Stimulated activated CD4-positive, alpha-beta T cell treated with anti-CD3 and anti-CD28 coated beads, Interleukin-15, amount 100 ng/mL, for 1 hour (primary cell): ENCODE measurements around the gene REV3L.
"Not testable (repeated sequence)": the region's sequence is repeated elsewhere in the genome, so short reads cannot be mapped to it uniquely, and the experiment has no call there.

Source experiments
- DNase-seq, 2 donors: peaks; one replicate each; pipeline ENCODE4 v3.0.0-alpha.2; 2020; ENCODE audit warnings: low read depth in 1 of 2, low spot score in 1 of 2

The REV3L gene

GRCh38 chr6:111306104-111306888 lies 176.7 kb downstream of the REV3L start:
- DNase-seq: no peak

GRCh38 chr6:111301946-111302345 lies 181.1 kb downstream of the REV3L start:
- no peak for DNase-seq

GRCh38 chr6:111300938-111301800 lies 181.8 kb downstream of the REV3L start:
- not testable (repeated sequence) for DNase-seq

- no peak for DNase-seq
Observed at GRCh38 chr6:111297776-111298175, 185.2 kb downstream of the REV3L start.

- no peak for DNase-seq
Observed at GRCh38 chr6:111294374-111294967, 188.5 kb downstream of the REV3L start.

GRCh38 chr6:111291336-111292259 lies 191.4 kb downstream of the REV3L start:
- no peak for DNase-seq

GRCh38 chr6:111290689-111291335 lies 192.2 kb downstream of the REV3L start:
- DNase-seq: not testable (repeated sequence)

- DNase-seq: not testable (repeated sequence)
Observed at GRCh38 chr6:111284356-111284755, 198.7 kb downstream of the REV3L start.

- no peak for DNase-seq
Observed at GRCh38 chr6:111283707-111284106, 199.3 kb downstream of the REV3L start.

- DNase-seq: no peak
Observed at GRCh38 chr6:111282515-111282914, 200.5 kb downstream of the REV3L start.

- no peak for DNase-seq
Observed at GRCh38 chr6:111280445-111280955, 202.5 kb downstream of the REV3L start.

GRCh38 chr6:111278731-111279130 lies 204.3 kb downstream of the REV3L start:
- no peak for DNase-seq

GRCh38 chr6:111277819-111278218 lies 205.2 kb downstream of the REV3L start:
- no peak for DNase-seq

GRCh38 chr6:111276736-111277135 lies 206.3 kb downstream of the REV3L start:
- no peak for DNase-seq

- DNase-seq: no peak
Observed at GRCh38 chr6:111276335-111276734, 206.7 kb downstream of the REV3L start.

GRCh38 chr6:111274593-111275217 lies 208.3 kb downstream of the REV3L start:
- DNase-seq: no peak

- DNase-seq: no peak
Observed at GRCh38 chr6:111270121-111270520, 212.9 kb downstream of the REV3L start.

GRCh38 chr6:111269401-111269970 lies 213.5 kb downstream of the REV3L start:
- no peak for DNase-seq

- no peak for DNase-seq
Observed at GRCh38 chr6:111267764-111268333, 215.2 kb downstream of the REV3L start.
